ENCODE measurements around the gene HBA2. TPM values are rescaled to one million over a fixed set of nuclear protein-coding genes. Genes with fewer than 3 reads are reported as not detected.
"Not testable (repeated sequence)": the region's sequence is repeated elsewhere in the genome, so short reads cannot be mapped to it uniquely, and the experiment has no call there.

HBA2 gene
- polyA plus RNA-seq, 3 donors, result 2.8 to 193 (median 158) TPM

DNA sequence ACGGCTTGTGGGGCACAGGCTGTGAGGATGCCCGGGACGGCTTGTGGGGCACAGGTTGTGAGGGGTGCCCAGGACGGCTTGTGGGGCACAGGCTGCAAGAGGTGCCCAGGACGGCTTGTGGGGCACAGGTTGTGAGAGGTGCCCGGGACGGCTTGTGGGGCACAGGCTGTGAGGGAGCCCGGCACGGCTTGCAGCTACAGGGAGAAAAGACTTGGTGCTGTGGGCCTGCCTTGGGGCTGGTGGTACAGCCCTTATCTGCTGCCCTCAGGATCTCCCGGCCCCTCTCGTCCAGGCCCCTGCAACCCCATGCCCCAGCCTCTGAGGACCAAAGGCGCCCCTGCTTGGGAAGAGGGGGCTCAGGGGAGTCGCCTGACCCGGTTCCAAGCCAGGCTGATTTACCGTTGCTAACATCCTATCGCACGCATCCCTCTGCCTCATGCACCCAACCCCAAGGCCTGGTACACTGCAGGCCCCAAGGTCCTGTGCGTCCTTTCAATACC, 11.9 kb upstream of the HBA2 start:
- H3K79me2 ChIP-seq (ENCODE audit: insufficient read depth, low read length), result no peaks in the 10 kb centered on the region
- peaks cover 0 to 7% (median 5%) of the 10 kb centered on the region in 7 donors for H3K9me3 Mint-ChIP-seq
- H3K4me3 Mint-ChIP-seq, result no peak overlapping the region
- peaks cover 7% of the 10 kb centered on the region for H3K4me1 Mint-ChIP-seq
- H3K9ac ChIP-seq (ENCODE audit: insufficient read depth, low read length, poor library complexity, severe bottlenecking), result no peak overlapping the region
- no peak overlapping the region for H2AFZ ChIP-seq (ENCODE audit: insufficient read depth, low read depth, low read length, poor library complexity, severe bottlenecking)
- H3K4me1 ChIP-seq (ENCODE audit: control insufficient read depth in 1 of 2, insufficient read depth in 2 of 2, low read length in 2 of 2), result peaks cover 8 to 9% of the 10 kb centered on the region in 2 donors
- intact Hi-C loops (cut with micrococcal nuclease), result no loop called here
- H3K4me2 ChIP-seq (replicated peaks; ENCODE audit: extremely low read depth, low read length, poor library complexity, severe bottlenecking), result no peak overlapping the region
- peaks cover 0 to 5% of the 10 kb centered on the region in 2 donors for H3K9me3 ChIP-seq (replicated peaks in 1 of 2; ENCODE audit: control insufficient read depth in 1 of 2, insufficient read depth in 1 of 2, low read length in 2 of 2)
- no peak overlapping the region for H3K27ac Mint-ChIP-seq
- H3K36me3 ChIP-seq (replicated peaks in 1 of 2; ENCODE audit: control insufficient read depth in 1 of 2, insufficient read depth in 2 of 2, low read length in 2 of 2), result no peaks in the 10 kb centered on the region
- peaks cover 51 to 66% (median 61%) of the 10 kb centered on the region in 3 donors for H3K27me3 Mint-ChIP-seq (ENCODE audit: low read depth in 3 of 3)
- no peak overlapping the region for H3K27ac ChIP-seq (ENCODE audit: low read depth in 1 of 2, low read length in 2 of 2)
- TF ChIP-seq, protein P1, sequence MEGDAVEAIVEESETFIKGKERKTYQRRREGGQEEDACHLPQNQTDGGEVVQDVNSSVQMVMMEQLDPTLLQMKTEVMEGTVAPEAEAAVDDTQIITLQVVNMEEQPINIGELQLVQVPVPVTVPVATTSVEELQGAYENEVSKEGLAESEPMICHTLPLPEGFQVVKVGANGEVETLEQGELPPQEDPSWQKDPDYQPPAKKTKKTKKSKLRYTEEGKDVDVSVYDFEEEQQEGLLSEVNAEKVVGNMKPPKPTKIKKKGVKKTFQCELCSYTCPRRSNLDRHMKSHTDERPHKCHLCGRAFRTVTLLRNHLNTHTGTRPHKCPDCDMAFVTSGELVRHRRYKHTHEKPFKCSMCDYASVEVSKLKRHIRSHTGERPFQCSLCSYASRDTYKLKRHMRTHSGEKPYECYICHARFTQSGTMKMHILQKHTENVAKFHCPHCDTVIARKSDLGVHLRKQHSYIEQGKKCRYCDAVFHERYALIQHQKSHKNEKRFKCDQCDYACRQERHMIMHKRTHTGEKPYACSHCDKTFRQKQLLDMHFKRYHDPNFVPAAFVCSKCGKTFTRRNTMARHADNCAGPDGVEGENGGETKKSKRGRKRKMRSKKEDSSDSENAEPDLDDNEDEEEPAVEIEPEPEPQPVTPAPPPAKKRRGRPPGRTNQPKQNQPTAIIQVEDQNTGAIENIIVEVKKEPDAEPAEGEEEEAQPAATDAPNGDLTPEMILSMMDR (IDR thresholded peaks at IDR 0.05), result no peak
- DNase-seq, result no peak
- H3K36me3 Mint-ChIP-seq, result no peaks in the 10 kb centered on the region
- H3K27me3 ChIP-seq (ENCODE audit: control insufficient read depth in 2 of 2, insufficient read depth in 2 of 2, low read length in 2 of 2), result peaks cover 14 to 30% of the 10 kb centered on the region in 2 donors
- WGBS (ENCODE audit: insufficient coverage), result 69% methylated on average over 13 of the region's 18 CpGs
- H3K4me3 ChIP-seq (replicated peaks in 1 of 3; ENCODE audit: low read depth in 2 of 3, low read length in 3 of 3), result no peak overlapping the region
- H4K20me1 ChIP-seq (ENCODE audit: insufficient read depth, low read length), result no peaks in the 10 kb centered on the region

GRCh38 chr16:162271-162991, 10.2 kb upstream of the HBA2 start:
- H2AFZ ChIP-seq (ENCODE audit: insufficient read depth, low read depth, low read length, poor library complexity, severe bottlenecking), result no peak overlapping the region
- Mint-ChIP-seq H3K36me3 (no peaks in the 10 kb centered on the region), H3K4me1 (peaks cover 10% of the 10 kb centered on the region), H3K9me3 (peaks cover 0 to 11% (median 6%) of the 10 kb centered on the region in 7 donors), H3K27ac (no peak overlapping the region), H3K27me3 (ENCODE audit: low read depth in 3 of 3) (peaks cover 55 to 69% (median 60%) of the 10 kb centered on the region in 3 donors), H3K4me3 (no peak overlapping the region)
- no peak overlapping the region for H3K4me2 ChIP-seq (replicated peaks; ENCODE audit: extremely low read depth, low read length, poor library complexity, severe bottlenecking)
- H3K27ac ChIP-seq (ENCODE audit: low read depth in 1 of 2, low read length in 2 of 2), result no peak overlapping the region
- H3K4me3 ChIP-seq (replicated peaks in 1 of 3; ENCODE audit: low read depth in 2 of 3, low read length in 3 of 3), result no peak overlapping the region
- WGBS (ENCODE audit: insufficient coverage), result 97% methylated on average over 8 of the region's 13 CpGs
- H3K9me3 ChIP-seq (replicated peaks in 1 of 2; ENCODE audit: control insufficient read depth in 1 of 2, insufficient read depth in 1 of 2, low read length in 2 of 2), result peaks cover 0 to 20% of the 10 kb centered on the region in 2 donors
- no peak for DNase-seq
- no peaks in the 10 kb centered on the region for H3K79me2 ChIP-seq (ENCODE audit: insufficient read depth, low read length)
- TF ChIP-seq, protein P1 (IDR thresholded peaks at IDR 0.05), result no peak
- intact Hi-C loops (cut with micrococcal nuclease), result no loop called here
- H3K36me3 ChIP-seq (replicated peaks in 1 of 2; ENCODE audit: control insufficient read depth in 1 of 2, insufficient read depth in 2 of 2, low read length in 2 of 2), result no peaks in the 10 kb centered on the region
- no peak overlapping the region for H3K9ac ChIP-seq (ENCODE audit: insufficient read depth, low read length, poor library complexity, severe bottlenecking)
- no peaks in the 10 kb centered on the region for H4K20me1 ChIP-seq (ENCODE audit: insufficient read depth, low read length)
- peaks cover 24 to 36% of the 10 kb centered on the region in 2 donors for H3K27me3 ChIP-seq (ENCODE audit: control insufficient read depth in 2 of 2, insufficient read depth in 2 of 2, low read length in 2 of 2)
- peaks cover 8 to 16% of the 10 kb centered on the region in 2 donors for H3K4me1 ChIP-seq (ENCODE audit: control insufficient read depth in 1 of 2, insufficient read depth in 2 of 2, low read length in 2 of 2)

DNA sequence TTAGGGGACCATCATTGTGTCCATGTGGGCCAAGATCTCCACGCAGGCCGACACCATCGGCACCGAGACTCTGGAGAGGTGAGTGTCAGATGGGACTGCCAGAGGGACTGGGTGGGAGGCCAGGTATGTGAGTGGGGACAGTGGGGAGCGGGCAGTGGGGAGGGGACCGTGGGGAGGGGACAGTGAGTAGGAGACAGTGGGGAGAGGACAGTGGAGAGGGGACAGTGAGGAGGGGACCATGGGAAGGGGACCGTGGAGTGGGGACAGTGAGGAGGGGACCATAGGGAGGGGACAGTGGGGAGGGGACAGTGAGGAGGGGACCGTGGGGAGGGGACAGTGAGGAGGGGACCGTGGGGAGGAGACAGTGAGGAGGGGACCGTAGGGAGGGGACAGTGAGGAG, 9.5 kb upstream of the HBA2 start:
- intact Hi-C loops (cut with micrococcal nuclease); H3K27ac Mint-ChIP-seq; H2AFZ ChIP-seq (ENCODE audit: insufficient read depth, low read depth, low read length, poor library complexity, severe bottlenecking); H3K9ac ChIP-seq (ENCODE audit: insufficient read depth, low read length, poor library complexity, severe bottlenecking); H3K36me3 ChIP-seq (replicated peaks in 1 of 2; ENCODE audit: control insufficient read depth in 1 of 2, insufficient read depth in 2 of 2, low read length in 2 of 2); H3K4me3 Mint-ChIP-seq; H3K27ac ChIP-seq (ENCODE audit: low read depth in 1 of 2, low read length in 2 of 2); H3K36me3 Mint-ChIP-seq; H4K20me1 ChIP-seq (ENCODE audit: insufficient read depth, low read length); H3K4me3 ChIP-seq (replicated peaks in 1 of 3; ENCODE audit: low read depth in 2 of 3, low read length in 3 of 3); DNase-seq; H3K79me2 ChIP-seq (ENCODE audit: insufficient read depth, low read length); H3K4me2 ChIP-seq (replicated peaks; ENCODE audit: extremely low read depth, low read length, poor library complexity, severe bottlenecking); H3K4me1 Mint-ChIP-seq: not testable (repeated sequence)
- Histone ChIP-seq H3K27me3 (ENCODE audit: control insufficient read depth in 2 of 2, insufficient read depth in 2 of 2, low read length in 2 of 2) (peaks cover 29 to 43% of the 10 kb centered on the region in 2 donors), H3K4me1 (ENCODE audit: control insufficient read depth in 1 of 2, insufficient read depth in 2 of 2, low read length in 2 of 2) (peaks cover 8 to 16% of the 10 kb centered on the region in 2 donors), H3K9me3 (replicated peaks in 1 of 2; ENCODE audit: control insufficient read depth in 1 of 2, insufficient read depth in 1 of 2, low read length in 2 of 2) (peaks cover 0 to 21% of the 10 kb centered on the region in 2 donors)
- peaks cover 0 to 11% (median 6%) of the 10 kb centered on the region in 7 donors for H3K9me3 Mint-ChIP-seq
- H3K27me3 Mint-ChIP-seq (ENCODE audit: low read depth in 3 of 3), result peaks cover 56 to 70% (median 60%) of the 10 kb centered on the region in 3 donors
- WGBS (ENCODE audit: insufficient coverage), result 100% methylated on average over 2 of the region's 10 CpGs
